ENCODE measurements around the gene ZCCHC10. TPM values are rescaled to one million over a fixed set of nuclear protein-coding genes. Genes with fewer than 3 reads are reported as not detected.
"Not testable (repeated sequence)": the region's sequence is repeated elsewhere in the genome, so short reads cannot be mapped to it uniquely, and the experiment has no call there.

The ZCCHC10 gene
- total RNA-seq, 1 experiment from 2014 or later = 24.0 TPM

DNA sequence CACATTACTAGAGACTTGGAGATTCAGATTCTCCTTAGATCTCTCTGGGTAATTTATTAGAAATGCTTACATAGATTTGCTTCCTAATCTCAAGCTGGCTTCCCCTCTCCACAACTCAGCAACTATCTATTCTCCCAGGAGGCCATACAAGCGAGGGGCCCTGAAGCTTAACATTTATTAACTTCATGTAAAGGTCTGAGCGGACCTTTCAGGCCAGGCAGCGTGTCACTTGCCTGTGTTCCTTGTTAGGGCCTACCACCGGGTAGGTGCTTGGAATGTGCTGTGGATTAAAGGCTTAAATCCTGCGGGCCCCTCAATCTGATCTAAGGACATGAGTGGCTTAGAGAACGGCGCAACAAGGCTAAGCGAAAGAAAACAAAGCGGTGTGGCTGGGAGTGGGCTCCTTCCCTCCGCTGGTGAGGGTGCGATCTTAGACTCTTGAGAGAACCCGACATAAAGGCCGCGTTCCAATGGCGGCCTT is 24.8 kb upstream of the ZCCHC10 start:
- Histone ChIP-seq H3K4me3 (ENCODE audit: insufficient read depth, low read depth, low read length) (peak overlapping the region; percentile 98), H3K36me3 (replicated peaks; ENCODE audit: control insufficient read depth, insufficient read depth, low read length) (peaks cover 1% of the 10 kb centered on the region; the same call in 1 of the 2 replicates), H3K27me3 (ENCODE audit: control insufficient read depth, insufficient read depth, low read length) (no peaks in the 10 kb centered on the region)
- DNase-seq = no peak

DNA sequence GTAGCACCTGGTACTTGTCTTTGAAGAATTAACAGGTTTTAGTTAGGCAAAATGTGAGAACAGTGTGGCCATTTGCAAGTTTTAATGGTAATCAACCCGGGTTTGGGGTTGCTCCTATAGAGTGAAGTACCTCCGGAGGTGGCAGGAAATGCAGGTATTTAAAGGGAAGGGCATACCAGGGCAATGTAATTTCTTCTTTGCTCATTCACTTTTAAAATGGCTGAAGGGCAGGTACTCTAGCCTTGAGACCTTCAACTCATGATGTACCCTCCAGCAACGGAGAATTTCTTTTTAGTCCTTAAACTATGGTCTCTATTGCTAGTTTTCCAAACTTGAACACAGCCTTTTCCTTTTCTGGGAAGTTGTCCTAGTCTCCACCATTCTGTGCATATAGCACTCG is 24.2 kb upstream of the ZCCHC10 start:
- DNase-seq = peak; percentile 59
- H3K27me3 ChIP-seq (ENCODE audit: control insufficient read depth, insufficient read depth, low read length) = no peaks in the 10 kb centered on the region
- H3K4me3 ChIP-seq (ENCODE audit: insufficient read depth, low read depth, low read length) = peak overlapping the region; percentile 98
- H3K36me3 ChIP-seq (replicated peaks; ENCODE audit: control insufficient read depth, insufficient read depth, low read length) = peaks cover 1% of the 10 kb centered on the region; the same call in 1 of the 2 replicates

DNA sequence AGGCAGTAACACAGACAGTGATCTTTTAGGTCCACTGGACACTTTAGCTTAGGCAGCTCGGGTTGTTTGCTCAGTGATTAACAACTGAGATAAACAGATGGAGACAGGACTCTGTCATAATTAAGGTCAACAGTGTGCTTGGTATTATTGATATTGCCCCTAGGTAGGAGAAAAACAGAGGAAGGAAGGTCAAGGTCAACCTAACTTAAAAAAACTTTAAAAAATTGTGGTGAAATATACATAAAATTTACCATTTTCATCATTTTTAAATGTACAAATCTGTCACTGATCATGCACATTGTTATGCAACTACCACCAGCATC is 23.3 kb upstream of the ZCCHC10 start:
- DNase-seq = no peak
- H3K27me3 ChIP-seq (ENCODE audit: control insufficient read depth, insufficient read depth, low read length) = no peaks in the 10 kb centered on the region
- H3K36me3 ChIP-seq (replicated peaks; ENCODE audit: control insufficient read depth, insufficient read depth, low read length) = peaks cover 1% of the 10 kb centered on the region; the same call in 1 of the 2 replicates
- no peak overlapping the region for H3K4me3 ChIP-seq (ENCODE audit: insufficient read depth, low read depth, low read length)

DNA sequence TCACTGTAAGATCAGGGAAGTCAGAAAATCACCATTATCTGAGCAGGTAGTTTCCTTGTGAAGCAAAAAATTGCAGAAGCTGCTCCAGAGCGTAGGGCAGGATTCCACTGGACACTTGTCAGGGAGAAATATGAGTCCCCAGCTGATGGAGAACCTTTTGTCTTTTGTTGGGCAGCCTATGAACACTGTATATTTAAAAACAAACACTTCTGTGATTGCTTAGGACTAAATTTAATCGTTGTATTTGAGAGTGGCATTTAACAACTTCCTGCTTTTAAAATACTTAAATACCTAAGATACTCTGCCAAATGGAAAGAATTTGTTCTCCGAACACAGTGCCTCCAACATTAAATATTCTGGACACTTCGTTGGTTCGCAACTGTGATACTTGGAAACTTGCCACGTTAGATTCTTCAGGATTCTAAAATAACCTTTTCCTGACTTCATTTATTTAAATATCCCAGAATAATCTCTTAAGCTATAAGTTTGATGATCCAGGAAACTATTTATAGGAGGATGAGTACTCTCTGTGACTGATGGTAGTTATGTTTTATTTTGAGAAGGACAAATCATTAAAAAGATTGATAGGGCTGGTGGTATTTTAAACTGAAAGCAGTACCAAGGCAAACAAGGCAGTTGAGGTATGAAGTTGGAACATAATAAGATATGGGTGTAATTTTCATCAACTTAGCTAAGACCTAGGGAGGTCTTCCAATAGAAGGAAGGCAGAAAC is 22.8 kb upstream of the ZCCHC10 start:
- Histone ChIP-seq H3K27me3 (ENCODE audit: control insufficient read depth, insufficient read depth, low read length) (no peaks in the 10 kb centered on the region), H3K36me3 (replicated peaks; ENCODE audit: control insufficient read depth, insufficient read depth, low read length) (peaks cover 1% of the 10 kb centered on the region; the same call in 1 of the 2 replicates), H3K4me3 (ENCODE audit: insufficient read depth, low read depth, low read length) (no peak overlapping the region)
- no peak for DNase-seq

DNA sequence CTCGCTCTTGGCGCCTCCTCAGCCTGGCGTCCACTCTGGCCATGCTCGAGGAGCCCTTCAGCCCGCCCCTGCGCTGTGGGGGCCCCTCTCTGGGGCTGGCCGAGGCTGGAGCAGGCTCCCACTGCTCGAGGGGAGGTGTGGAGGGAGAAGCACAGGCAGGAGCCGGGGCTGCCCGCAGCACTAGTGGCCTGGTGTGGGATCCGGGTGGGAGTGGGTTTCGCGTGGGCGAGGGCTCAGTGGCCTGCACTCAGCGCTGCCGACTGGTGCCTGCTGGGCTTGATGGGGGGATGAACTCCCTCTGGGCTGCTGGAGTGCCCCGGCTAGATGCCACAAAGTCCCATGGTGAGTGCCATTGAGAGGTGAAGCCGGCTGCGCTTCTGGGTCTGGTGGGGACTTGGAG is 21.1 kb upstream of the ZCCHC10 start:
- Histone ChIP-seq H3K27me3 (ENCODE audit: control insufficient read depth, insufficient read depth, low read length) (no peaks in the 10 kb centered on the region), H3K4me3 (ENCODE audit: insufficient read depth, low read depth, low read length) (no peak overlapping the region), H3K36me3 (replicated peaks; ENCODE audit: control insufficient read depth, insufficient read depth, low read length) (no peaks in the 10 kb centered on the region)
- peak; percentile 35 for DNase-seq

DNA sequence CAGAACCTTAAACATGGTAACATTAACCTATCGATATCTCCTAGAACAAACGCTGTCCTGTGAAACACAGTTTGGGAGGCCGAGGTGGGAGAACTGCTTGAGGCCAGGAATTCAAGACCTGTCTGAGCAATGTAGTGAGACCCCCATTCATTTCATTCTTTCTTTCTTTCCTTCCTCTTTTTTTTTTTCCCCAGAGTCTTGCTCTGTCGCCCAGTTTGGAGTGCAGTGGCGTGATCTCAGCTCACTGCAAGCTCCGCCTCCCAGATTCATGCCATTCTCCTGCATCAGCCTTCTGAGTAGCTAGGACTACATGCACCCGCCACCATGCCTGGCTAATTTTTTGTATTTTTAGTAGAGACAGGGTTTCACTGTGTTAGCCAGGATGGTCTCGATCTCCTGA is 20.2 kb upstream of the ZCCHC10 start:
- H3K36me3 ChIP-seq (replicated peaks; ENCODE audit: control insufficient read depth, insufficient read depth, low read length); H3K27me3 ChIP-seq (ENCODE audit: control insufficient read depth, insufficient read depth, low read length); DNase-seq; H3K4me3 ChIP-seq (ENCODE audit: insufficient read depth, low read depth, low read length): not testable (repeated sequence)

DNA sequence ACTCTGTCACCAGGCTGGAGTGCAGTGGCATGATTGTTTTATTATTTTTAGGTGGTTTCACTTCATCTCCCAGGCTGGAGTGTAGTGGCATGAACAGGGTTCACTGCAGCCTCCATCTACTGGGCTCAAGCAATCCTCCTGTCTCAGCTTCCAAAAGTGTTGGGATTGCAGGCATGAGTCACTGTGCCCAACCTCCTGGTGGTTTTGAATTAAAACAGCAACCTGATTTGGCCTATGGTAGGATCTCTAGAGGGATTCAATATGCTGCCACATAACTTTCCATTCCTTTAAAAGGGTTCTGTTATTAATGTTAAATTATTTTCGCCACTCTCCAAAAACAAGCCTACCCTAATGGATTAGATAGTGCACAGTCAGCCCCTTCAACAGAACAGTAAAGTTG is 15.6 kb upstream of the ZCCHC10 start:
- H3K36me3 ChIP-seq (replicated peaks; ENCODE audit: control insufficient read depth, insufficient read depth, low read length) = no peaks in the 10 kb centered on the region
- DNase-seq = peak; percentile 26

DNA sequence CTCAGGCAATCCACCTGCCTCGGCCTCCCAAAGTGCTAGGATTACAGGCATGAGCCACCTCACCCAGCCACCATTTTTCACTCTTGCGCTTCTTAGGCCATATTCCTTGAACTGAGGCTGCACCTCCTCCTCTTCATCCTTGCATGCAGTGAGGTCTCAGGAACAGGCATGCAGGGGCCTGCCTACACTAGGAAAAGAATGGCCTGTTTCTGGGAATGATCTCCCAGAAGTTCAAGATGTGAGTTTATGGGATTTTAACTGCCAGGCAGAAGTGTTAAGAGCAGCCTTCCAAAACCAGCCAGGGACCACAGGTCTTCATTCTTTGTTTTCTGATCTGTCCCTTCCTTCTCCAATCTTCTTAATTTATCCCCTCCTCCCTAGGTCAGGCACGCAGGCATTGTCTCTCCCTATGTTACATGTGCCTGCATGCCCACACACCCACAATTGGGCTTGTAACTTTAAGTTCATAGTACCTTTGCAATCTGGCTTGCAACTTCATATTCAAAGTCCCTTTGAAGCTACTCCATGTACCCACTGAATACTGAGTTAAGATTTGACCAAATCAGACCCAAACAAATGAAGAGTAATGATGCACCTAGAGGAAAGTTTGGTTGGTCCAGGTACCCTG is 14.9 kb upstream of the ZCCHC10 start:
- no peak overlapping the region for H3K4me3 ChIP-seq (ENCODE audit: insufficient read depth, low read depth, low read length)
- H3K27me3 ChIP-seq (ENCODE audit: control insufficient read depth, insufficient read depth, low read length) = no peaks in the 10 kb centered on the region
- no peaks in the 10 kb centered on the region for H3K36me3 ChIP-seq (replicated peaks; ENCODE audit: control insufficient read depth, insufficient read depth, low read length)
- no peak for DNase-seq

More for the DNA sequence above, 15.6 kb upstream of the ZCCHC10 start:
- no peak overlapping the region for H3K4me3 ChIP-seq (ENCODE audit: insufficient read depth, low read depth, low read length)
- H3K27me3 ChIP-seq (ENCODE audit: control insufficient read depth, insufficient read depth, low read length) = no peaks in the 10 kb centered on the region

DNA sequence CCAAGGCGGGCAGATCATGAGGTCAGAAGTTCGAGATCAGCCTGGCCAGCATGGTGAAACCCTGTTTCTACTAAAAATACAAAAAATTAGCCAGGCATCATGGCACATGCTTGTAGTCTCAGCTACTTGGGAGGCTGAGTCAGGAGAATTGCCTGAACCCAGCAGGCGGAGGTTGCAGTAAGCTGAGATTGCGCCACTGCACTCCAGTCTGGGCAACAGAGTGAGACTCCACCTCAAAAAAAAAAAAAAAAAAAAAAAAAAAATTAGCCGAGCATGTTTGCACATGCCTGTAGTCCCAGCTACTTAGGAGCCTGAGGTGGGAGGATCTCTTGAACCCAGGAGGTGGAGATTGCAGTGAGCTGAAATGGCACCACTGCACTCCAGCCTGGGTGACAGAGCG is 10.3 kb upstream of the ZCCHC10 start:
- H3K27me3 ChIP-seq (ENCODE audit: control insufficient read depth, insufficient read depth, low read length); H3K36me3 ChIP-seq (replicated peaks; ENCODE audit: control insufficient read depth, insufficient read depth, low read length); DNase-seq; H3K4me3 ChIP-seq (ENCODE audit: insufficient read depth, low read depth, low read length): not testable (repeated sequence)

DNA sequence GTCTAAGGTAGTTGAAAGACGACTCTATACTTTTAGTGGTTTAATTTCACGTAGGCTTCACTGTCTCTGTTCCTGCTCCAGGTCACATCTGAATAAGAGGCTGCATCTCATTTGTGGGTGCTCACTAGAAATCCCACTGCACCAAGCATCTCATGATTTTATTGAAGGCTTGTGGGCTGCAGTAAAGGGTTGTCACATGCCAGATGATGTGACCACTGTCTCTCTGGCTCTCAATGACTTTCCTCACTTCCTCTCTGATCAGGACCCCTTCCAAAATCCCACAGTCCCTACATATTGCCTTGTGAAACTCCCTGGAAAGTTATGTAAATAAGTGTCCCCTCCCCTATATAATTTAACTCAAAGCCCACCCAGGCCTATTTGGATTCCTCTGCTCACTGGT is 8.9 kb upstream of the ZCCHC10 start:
- no peak overlapping the region for H3K4me3 ChIP-seq (ENCODE audit: insufficient read depth, low read depth, low read length)
- no peaks in the 10 kb centered on the region for H3K27me3 ChIP-seq (ENCODE audit: control insufficient read depth, insufficient read depth, low read length)
- DNase-seq = no peak
- H3K36me3 ChIP-seq (replicated peaks; ENCODE audit: control insufficient read depth, insufficient read depth, low read length) = no peaks in the 10 kb centered on the region

DNA sequence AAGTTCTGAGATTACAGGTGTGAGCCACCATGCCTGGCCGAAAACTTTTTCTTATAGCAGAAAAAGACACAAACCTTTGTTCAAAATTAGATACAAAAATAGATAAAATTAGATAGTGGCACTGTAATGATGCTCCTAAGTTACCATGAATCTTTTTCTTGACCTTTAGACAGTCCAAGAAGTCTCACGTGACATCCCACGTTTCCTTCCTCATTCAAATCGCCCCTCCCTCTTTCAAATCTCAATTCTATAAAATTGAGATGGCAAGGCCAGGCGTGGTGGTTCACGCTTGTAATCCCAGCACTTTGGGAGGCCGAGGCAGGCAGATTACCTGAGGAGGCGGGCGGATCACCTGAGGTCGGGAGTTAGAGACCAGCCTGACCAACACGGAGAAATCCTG is 7.7 kb upstream of the ZCCHC10 start:
- no peak for DNase-seq
- Histone ChIP-seq H3K36me3 (replicated peaks; ENCODE audit: control insufficient read depth, insufficient read depth, low read length) (no peaks in the 10 kb centered on the region), H3K27me3 (ENCODE audit: control insufficient read depth, insufficient read depth, low read length) (no peaks in the 10 kb centered on the region), H3K4me3 (ENCODE audit: insufficient read depth, low read depth, low read length) (no peak overlapping the region)

DNA sequence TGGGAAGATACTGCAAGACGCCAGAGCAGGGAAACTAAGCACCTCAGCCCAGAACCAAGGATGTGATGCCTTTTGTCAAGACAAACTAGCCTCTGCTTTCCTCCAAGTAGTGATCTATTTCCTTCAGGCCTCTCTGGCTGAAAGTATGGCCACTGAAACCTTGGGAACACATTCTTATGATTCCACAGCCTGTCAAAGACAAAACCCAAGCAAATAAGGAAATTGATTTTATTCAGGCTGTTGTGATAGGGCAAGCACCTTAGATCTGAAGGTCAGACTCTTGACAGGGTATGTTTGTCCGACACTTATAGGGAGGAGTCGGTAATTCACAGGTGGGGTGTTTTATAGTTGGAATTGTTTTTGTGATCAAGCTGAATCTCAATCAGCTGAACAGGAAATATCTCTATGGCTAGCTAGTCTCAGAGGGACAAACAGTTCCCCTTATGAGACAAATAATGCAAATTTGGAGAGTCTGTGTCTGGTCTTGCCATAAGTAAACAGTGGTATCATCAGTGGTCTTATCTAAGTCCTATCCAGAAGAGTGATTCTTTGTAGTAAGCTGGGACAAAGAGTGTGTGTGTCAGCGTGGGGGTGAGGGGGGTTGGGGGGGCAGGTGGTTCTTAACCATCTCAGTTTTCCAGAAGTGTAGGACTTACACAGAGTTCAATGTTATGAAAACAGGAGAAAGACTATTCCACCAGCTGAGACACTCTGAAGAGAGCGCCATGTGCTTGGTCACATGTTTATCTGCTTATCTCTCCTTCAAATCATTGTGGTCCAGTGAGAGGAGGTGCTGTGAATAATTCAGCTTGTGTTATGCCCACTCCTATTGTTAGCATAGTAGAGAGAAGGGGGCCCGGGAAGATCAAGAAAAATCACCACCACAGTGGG is 6.7 kb upstream of the ZCCHC10 start:
- no peak for DNase-seq

DNA sequence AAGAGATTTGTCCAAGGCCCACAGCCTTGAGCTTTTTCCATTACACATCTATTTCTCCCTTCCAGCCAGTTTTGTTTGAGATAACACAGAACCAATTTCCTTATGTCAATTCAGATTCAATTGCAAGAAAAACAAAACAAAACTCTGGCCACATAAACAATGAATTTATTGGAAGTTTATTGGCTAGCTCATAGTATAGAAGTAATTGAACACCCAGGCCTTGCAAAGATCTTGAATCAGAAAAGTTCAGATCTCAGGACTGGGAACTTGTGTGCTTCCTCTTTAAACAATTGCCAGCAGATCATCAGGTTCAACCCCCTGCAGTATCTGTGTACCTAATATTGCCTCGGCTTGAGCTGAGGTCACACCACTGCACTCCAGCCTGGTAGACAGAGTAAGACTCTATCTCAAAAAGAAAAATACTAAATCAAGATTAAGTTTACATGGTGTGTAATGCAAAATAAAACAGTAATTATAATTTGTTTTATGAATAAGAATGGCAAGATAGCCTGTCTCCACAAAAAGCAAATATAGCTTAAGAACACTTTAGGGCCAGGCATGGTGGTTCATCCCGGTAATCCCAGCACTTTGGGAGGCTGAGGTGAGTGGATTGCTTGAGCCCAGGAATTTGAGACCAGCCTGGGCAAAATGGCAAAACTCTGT is 4.1 kb upstream of the ZCCHC10 start:
- DNase-seq = no peak
- H3K27me3 ChIP-seq (ENCODE audit: control insufficient read depth, insufficient read depth, low read length) = no peaks in the 10 kb centered on the region
- H3K36me3 ChIP-seq (replicated peaks; ENCODE audit: control insufficient read depth, insufficient read depth, low read length) = no peaks in the 10 kb centered on the region
- H3K4me3 ChIP-seq (ENCODE audit: insufficient read depth, low read depth, low read length) = no peak overlapping the region

More for the DNA sequence above, 6.7 kb upstream of the ZCCHC10 start:
- Histone ChIP-seq H3K36me3 (replicated peaks; ENCODE audit: control insufficient read depth, insufficient read depth, low read length) (no peaks in the 10 kb centered on the region), H3K27me3 (ENCODE audit: control insufficient read depth, insufficient read depth, low read length) (no peaks in the 10 kb centered on the region), H3K4me3 (ENCODE audit: insufficient read depth, low read depth, low read length) (no peak overlapping the region)

DNA sequence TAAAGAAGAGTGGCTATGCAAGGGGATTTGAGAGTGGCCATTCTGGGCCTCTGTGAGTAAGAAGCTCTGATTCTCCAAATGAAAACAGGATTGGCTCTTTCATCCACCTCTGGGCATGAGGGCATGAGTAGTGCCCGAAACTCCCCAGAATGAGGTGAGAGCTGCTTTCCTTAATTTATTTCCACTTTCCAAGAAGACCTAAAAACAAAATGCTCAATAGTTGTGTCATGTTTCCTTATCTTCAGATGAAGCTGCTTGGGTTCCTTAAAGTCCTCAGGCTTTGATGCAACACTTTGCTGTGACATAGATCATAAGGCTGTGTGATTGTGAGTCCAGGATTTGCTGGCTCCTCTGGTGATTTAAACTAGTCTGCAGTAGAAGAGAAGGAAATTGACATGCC is 3.1 kb upstream of the ZCCHC10 start:
- no peaks in the 10 kb centered on the region for H3K36me3 ChIP-seq (replicated peaks; ENCODE audit: control insufficient read depth, insufficient read depth, low read length)
- no peaks in the 10 kb centered on the region for H3K27me3 ChIP-seq (ENCODE audit: control insufficient read depth, insufficient read depth, low read length)
- DNase-seq = no peak
- no peak overlapping the region for H3K4me3 ChIP-seq (ENCODE audit: insufficient read depth, low read depth, low read length)

Measured in H7 (cell line).